ENCODE data around the gene NPIPB6. TPM values are rescaled to one million over a fixed set of nuclear protein-coding genes. Genes with fewer than 3 reads are reported as not detected.
"Not testable (repeated sequence)": the region's sequence is repeated elsewhere in the genome, so short reads cannot be mapped to it uniquely, and the experiment has no call there.

NPIPB6 gene
- total RNA-seq, 1 donor from 2014 or later = not detected

- H3K4me1 ChIP-seq (ENCODE audit: control insufficient read depth in 3 of 3, insufficient read depth in 3 of 3, low read length in 3 of 3); H3K9ac ChIP-seq (ENCODE audit: low read depth in 1 of 3, low read length in 3 of 3); H3K27me3 ChIP-seq (ENCODE audit: control insufficient read depth in 3 of 3, insufficient read depth in 3 of 3, low read length in 3 of 3); H3K9me3 ChIP-seq (ENCODE audit: control insufficient read depth in 3 of 3, low read length in 3 of 3); H3K36me3 ChIP-seq (ENCODE audit: control insufficient read depth in 3 of 3, insufficient read depth in 3 of 3, low read length in 3 of 3); H3K4me3 ChIP-seq (ENCODE audit: low read length in 3 of 3); H3K27ac ChIP-seq (ENCODE audit: low read depth, low read length): not testable (repeated sequence)
Measured at GRCh38 chr16:28364268-28365173, 1.2 kb upstream of the NPIPB6 start.

- H3K27ac ChIP-seq (ENCODE audit: low read depth, low read length); H3K4me3 ChIP-seq (ENCODE audit: low read length in 3 of 3); H3K27me3 ChIP-seq (ENCODE audit: control insufficient read depth in 3 of 3, insufficient read depth in 3 of 3, low read length in 3 of 3); H3K4me1 ChIP-seq (ENCODE audit: control insufficient read depth in 3 of 3, insufficient read depth in 3 of 3, low read length in 3 of 3); H3K36me3 ChIP-seq (ENCODE audit: control insufficient read depth in 3 of 3, insufficient read depth in 3 of 3, low read length in 3 of 3); H3K9me3 ChIP-seq (ENCODE audit: control insufficient read depth in 3 of 3, low read length in 3 of 3); H3K9ac ChIP-seq (ENCODE audit: low read depth in 1 of 3, low read length in 3 of 3): not testable (repeated sequence)
Measured at GRCh38 chr16:28362600-28362999, 708 bp downstream of the NPIPB6 start.

- H3K4me3 ChIP-seq (ENCODE audit: low read length in 3 of 3); H3K9ac ChIP-seq (ENCODE audit: low read depth in 1 of 3, low read length in 3 of 3); H3K36me3 ChIP-seq (ENCODE audit: control insufficient read depth in 3 of 3, insufficient read depth in 3 of 3, low read length in 3 of 3); H3K27ac ChIP-seq (ENCODE audit: low read depth, low read length); H3K27me3 ChIP-seq (ENCODE audit: control insufficient read depth in 3 of 3, insufficient read depth in 3 of 3, low read length in 3 of 3); H3K9me3 ChIP-seq (ENCODE audit: control insufficient read depth in 3 of 3, low read length in 3 of 3); H3K4me1 ChIP-seq (ENCODE audit: control insufficient read depth in 3 of 3, insufficient read depth in 3 of 3, low read length in 3 of 3): not testable (repeated sequence)
Measured at GRCh38 chr16:28338230-28338629, 25.1 kb downstream of the NPIPB6 start.

- not testable (repeated sequence) for H3K27me3 ChIP-seq (ENCODE audit: control insufficient read depth in 3 of 3, insufficient read depth in 3 of 3, low read length in 3 of 3); H3K36me3 ChIP-seq (ENCODE audit: control insufficient read depth in 3 of 3, insufficient read depth in 3 of 3, low read length in 3 of 3); H3K4me1 ChIP-seq (ENCODE audit: control insufficient read depth in 3 of 3, insufficient read depth in 3 of 3, low read length in 3 of 3); H3K9me3 ChIP-seq (ENCODE audit: control insufficient read depth in 3 of 3, low read length in 3 of 3); H3K27ac ChIP-seq (ENCODE audit: low read depth, low read length); H3K4me3 ChIP-seq (ENCODE audit: low read length in 3 of 3); H3K9ac ChIP-seq (ENCODE audit: low read depth in 1 of 3, low read length in 3 of 3)
Measured at GRCh38 chr16:28336940-28337710, 26.2 kb downstream of the NPIPB6 start.

GRCh38 chr16:28335678-28336077 is 27.6 kb downstream of the NPIPB6 start:
- H3K4me1 ChIP-seq (ENCODE audit: control insufficient read depth in 3 of 3, insufficient read depth in 3 of 3, low read length in 3 of 3); H3K27me3 ChIP-seq (ENCODE audit: control insufficient read depth in 3 of 3, insufficient read depth in 3 of 3, low read length in 3 of 3); H3K9me3 ChIP-seq (ENCODE audit: control insufficient read depth in 3 of 3, low read length in 3 of 3); H3K9ac ChIP-seq (ENCODE audit: low read depth in 1 of 3, low read length in 3 of 3); H3K27ac ChIP-seq (ENCODE audit: low read depth, low read length); H3K36me3 ChIP-seq (ENCODE audit: control insufficient read depth in 3 of 3, insufficient read depth in 3 of 3, low read length in 3 of 3); H3K4me3 ChIP-seq (ENCODE audit: low read length in 3 of 3): not testable (repeated sequence)

- H3K4me1 ChIP-seq (ENCODE audit: control insufficient read depth in 3 of 3, insufficient read depth in 3 of 3, low read length in 3 of 3); H3K9me3 ChIP-seq (ENCODE audit: control insufficient read depth in 3 of 3, low read length in 3 of 3); H3K27ac ChIP-seq (ENCODE audit: low read depth, low read length); H3K4me3 ChIP-seq (ENCODE audit: low read length in 3 of 3); H3K27me3 ChIP-seq (ENCODE audit: control insufficient read depth in 3 of 3, insufficient read depth in 3 of 3, low read length in 3 of 3); H3K9ac ChIP-seq (ENCODE audit: low read depth in 1 of 3, low read length in 3 of 3); H3K36me3 ChIP-seq (ENCODE audit: control insufficient read depth in 3 of 3, insufficient read depth in 3 of 3, low read length in 3 of 3): not testable (repeated sequence)
Measured at GRCh38 chr16:28332632-28333031, 30.7 kb downstream of the NPIPB6 start.

- not testable (repeated sequence) for H3K27me3 ChIP-seq (ENCODE audit: control insufficient read depth in 3 of 3, insufficient read depth in 3 of 3, low read length in 3 of 3); H3K9me3 ChIP-seq (ENCODE audit: control insufficient read depth in 3 of 3, low read length in 3 of 3); H3K36me3 ChIP-seq (ENCODE audit: control insufficient read depth in 3 of 3, insufficient read depth in 3 of 3, low read length in 3 of 3); H3K9ac ChIP-seq (ENCODE audit: low read depth in 1 of 3, low read length in 3 of 3); H3K4me3 ChIP-seq (ENCODE audit: low read length in 3 of 3); H3K27ac ChIP-seq (ENCODE audit: low read depth, low read length); H3K4me1 ChIP-seq (ENCODE audit: control insufficient read depth in 3 of 3, insufficient read depth in 3 of 3, low read length in 3 of 3)
Measured at GRCh38 chr16:28330981-28331380, 32.3 kb downstream of the NPIPB6 start.

GRCh38 chr16:28330232-28330631 is 33.1 kb downstream of the NPIPB6 start:
- not testable (repeated sequence) for H3K9me3 ChIP-seq (ENCODE audit: control insufficient read depth in 3 of 3, low read length in 3 of 3); H3K9ac ChIP-seq (ENCODE audit: low read depth in 1 of 3, low read length in 3 of 3); H3K27ac ChIP-seq (ENCODE audit: low read depth, low read length); H3K27me3 ChIP-seq (ENCODE audit: control insufficient read depth in 3 of 3, insufficient read depth in 3 of 3, low read length in 3 of 3); H3K36me3 ChIP-seq (ENCODE audit: control insufficient read depth in 3 of 3, insufficient read depth in 3 of 3, low read length in 3 of 3); H3K4me3 ChIP-seq (ENCODE audit: low read length in 3 of 3); H3K4me1 ChIP-seq (ENCODE audit: control insufficient read depth in 3 of 3, insufficient read depth in 3 of 3, low read length in 3 of 3)

- Histone ChIP-seq H3K27ac (ENCODE audit: low read depth, low read length) (no peak overlapping the region), H3K9me3 (ENCODE audit: control insufficient read depth in 3 of 3, low read length in 3 of 3) (no peaks in the 10 kb centered on the region), H3K27me3 (ENCODE audit: control insufficient read depth in 3 of 3, insufficient read depth in 3 of 3, low read length in 3 of 3) (no peaks in the 10 kb centered on the region), H3K9ac (ENCODE audit: low read depth in 1 of 3, low read length in 3 of 3) (no peak overlapping the region), H3K4me1 (ENCODE audit: control insufficient read depth in 3 of 3, insufficient read depth in 3 of 3, low read length in 3 of 3) (no peaks in the 10 kb centered on the region), H3K36me3 (ENCODE audit: control insufficient read depth in 3 of 3, insufficient read depth in 3 of 3, low read length in 3 of 3) (no peaks in the 10 kb centered on the region), H3K4me3 (ENCODE audit: low read length in 3 of 3) (no peak overlapping the region)
Measured at GRCh38 chr16:28326881-28327610, 36.3 kb downstream of the NPIPB6 start.

GRCh38 chr16:28324887-28325279 is 38.4 kb downstream of the NPIPB6 start:
- H3K27ac ChIP-seq (ENCODE audit: low read depth, low read length) = no peak overlapping the region
- no peak overlapping the region for H3K4me3 ChIP-seq (ENCODE audit: low read length in 3 of 3)
- H3K36me3 ChIP-seq (ENCODE audit: control insufficient read depth in 3 of 3, insufficient read depth in 3 of 3, low read length in 3 of 3) = peaks cover 0 to 9% (median 3%) of the 10 kb centered on the region in 3 donors
- no peaks in the 10 kb centered on the region for H3K27me3 ChIP-seq (ENCODE audit: control insufficient read depth in 3 of 3, insufficient read depth in 3 of 3, low read length in 3 of 3)
- no peaks in the 10 kb centered on the region for H3K4me1 ChIP-seq (ENCODE audit: control insufficient read depth in 3 of 3, insufficient read depth in 3 of 3, low read length in 3 of 3)
- H3K9me3 ChIP-seq (ENCODE audit: control insufficient read depth in 3 of 3, low read length in 3 of 3) = no peaks in the 10 kb centered on the region
- no peak overlapping the region for H3K9ac ChIP-seq (ENCODE audit: low read depth in 1 of 3, low read length in 3 of 3)

All from skeletal muscle tissue (tissue), 4 donors.